Transverse colon (tissue), 3 donors: Measurements from ENCODE around the gene ANKS1B.

Source experiments
- POLR2A ChIP-seq: fragments of 450-650 bp; IDR thresholded peaks from one replicate; pipeline ENCODE4 v1.6.1; 2016; ENCODE audit warnings: antibody characterized with exemption, mild to moderate bottlenecking, moderate library complexity
- TF ChIP-seq, protein P1 (sequence below), 5 experiments: fragments of 200-600 bp in 3 of 5; fragments of 450-650 bp in 2 of 5; sonication (generic) in 3 of 5; IDR thresholded peaks; 1 replicate in 2 of 5; 2 replicates in 3 of 5; pipeline ENCODE4 v1.5.1; 2016 to 2017; ENCODE audit warnings: antibody characterized with exemption in 5 of 5, inconsistent platforms in 3 of 5, mild to moderate bottlenecking in 2 of 5, moderate library complexity in 1 of 5

DNA sequence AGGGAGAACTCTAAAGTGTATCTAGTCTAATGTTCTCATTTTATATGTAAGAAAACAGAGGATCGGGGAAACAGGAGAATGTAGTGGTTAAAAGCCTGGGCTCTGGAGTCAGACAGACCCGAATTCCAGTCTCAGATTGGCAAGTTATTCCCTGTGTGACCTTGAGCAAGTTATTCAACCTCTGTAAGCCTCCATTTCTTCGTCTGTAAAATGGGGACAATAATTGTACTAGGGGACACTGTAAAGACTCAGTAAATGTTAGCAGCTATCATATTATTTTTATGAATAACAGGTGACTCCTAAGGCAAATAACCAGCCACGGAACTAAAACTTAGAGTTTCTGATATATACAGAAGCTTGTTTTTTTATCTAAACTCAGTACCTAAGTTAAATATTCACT is 1187.5 kb downstream of the ANKS1B start:
- TF ChIP-seq, protein P1, sequence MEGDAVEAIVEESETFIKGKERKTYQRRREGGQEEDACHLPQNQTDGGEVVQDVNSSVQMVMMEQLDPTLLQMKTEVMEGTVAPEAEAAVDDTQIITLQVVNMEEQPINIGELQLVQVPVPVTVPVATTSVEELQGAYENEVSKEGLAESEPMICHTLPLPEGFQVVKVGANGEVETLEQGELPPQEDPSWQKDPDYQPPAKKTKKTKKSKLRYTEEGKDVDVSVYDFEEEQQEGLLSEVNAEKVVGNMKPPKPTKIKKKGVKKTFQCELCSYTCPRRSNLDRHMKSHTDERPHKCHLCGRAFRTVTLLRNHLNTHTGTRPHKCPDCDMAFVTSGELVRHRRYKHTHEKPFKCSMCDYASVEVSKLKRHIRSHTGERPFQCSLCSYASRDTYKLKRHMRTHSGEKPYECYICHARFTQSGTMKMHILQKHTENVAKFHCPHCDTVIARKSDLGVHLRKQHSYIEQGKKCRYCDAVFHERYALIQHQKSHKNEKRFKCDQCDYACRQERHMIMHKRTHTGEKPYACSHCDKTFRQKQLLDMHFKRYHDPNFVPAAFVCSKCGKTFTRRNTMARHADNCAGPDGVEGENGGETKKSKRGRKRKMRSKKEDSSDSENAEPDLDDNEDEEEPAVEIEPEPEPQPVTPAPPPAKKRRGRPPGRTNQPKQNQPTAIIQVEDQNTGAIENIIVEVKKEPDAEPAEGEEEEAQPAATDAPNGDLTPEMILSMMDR (IDR thresholded peaks at IDR 0.05): no peak
- no peak for TF ChIP-seq POLR2A
